Smooth muscle cell (in vitro differentiated cells): Measurements from ENCODE around the gene WWOX. TPM values are rescaled to one million over a fixed set of nuclear protein-coding genes. Genes with fewer than 3 reads are reported as not detected.

Experiments used
- DNase-seq: peaks from one replicate; lab custom pipeline; 2025; ENCODE audit not compliant: unreplicated experiment; lab: John Stamatoyannopoulos, UW
- H2AFZ ChIP-seq: fragments of 200-600 bp; sonication (generic); 2 replicates; pipeline ENCODE4 v1.6.0; 2016; ENCODE audit warnings: antibody characterized with exemption, low read depth, mild to moderate bottlenecking
- H3F3A ChIP-seq: fragments of 200-600 bp; sonication (generic); 2 replicates; pipeline ENCODE4 v1.6.0; 2017; ENCODE audit warnings: antibody characterized with exemption, low read depth
- H3K27ac ChIP-seq: fragments of 200-600 bp; sonication (generic); 2 replicates; pipeline ENCODE4 v1.5.1; 2016; ENCODE audit warnings: low read depth, mild to moderate bottlenecking
- H3K27me3 ChIP-seq: fragments of 200-600 bp; sonication (generic); 2 replicates; pipeline ENCODE4 v1.6.1; 2016; ENCODE audit warnings: low read depth, mild to moderate bottlenecking
- H3K36me3 ChIP-seq: fragments of 200-600 bp; sonication (generic); 2 replicates; pipeline ENCODE4 v1.5.1; 2016; ENCODE audit warnings: low read depth
- H3K4me1 ChIP-seq: fragments of 200-600 bp; sonication (generic); 2 replicates; pipeline ENCODE4 v1.5.1; 2016; ENCODE audit warnings: low read depth
- H3K4me2 ChIP-seq: fragments of 200-600 bp; sonication (generic); 2 replicates; pipeline ENCODE4 v1.6.0; 2016; ENCODE audit warnings: mild to moderate bottlenecking
- H3K4me3 ChIP-seq: fragments of 200-600 bp; sonication (generic); 2 replicates; pipeline ENCODE4 v1.5.1; 2016; ENCODE audit warnings: mild to moderate bottlenecking
- H3K79me2 ChIP-seq: fragments of 200-600 bp; sonication (generic); 2 replicates; pipeline ENCODE4 v1.6.0; 2016; ENCODE audit warnings: low read depth, mild to moderate bottlenecking
- H3K9ac ChIP-seq: fragments of 200-600 bp; sonication (generic); 2 replicates; pipeline ENCODE4 v1.6.0; 2016; ENCODE audit warnings: low read depth
- H3K9me3 ChIP-seq: fragments of 200-600 bp; sonication (generic); replicated peaks from 2 replicates; pipeline ENCODE4 v1.5.1; 2016; ENCODE audit warnings: low read depth
- H4K20me1 ChIP-seq: fragments of 200-600 bp; sonication (generic); 2 replicates; pipeline ENCODE4 v1.6.0; 2016; ENCODE audit warnings: low read depth
- CTCF ChIP-seq: fragments of 200-600 bp; sonication (generic); IDR thresholded peaks from 2 replicates; pipeline ENCODE4 v1.5.1; 2017; ENCODE audit warnings: borderline replicate concordance, mild to moderate bottlenecking, antibody characterized with exemption; ENCODE audit not compliant: insufficient read depth, poor library complexity, severe bottlenecking
- WGBS: methylation state at CpG from one replicate; pipeline ENCODE4 v1.1.7; 2016; ENCODE audit warnings: low lambda C conversion rate; 5-methylcytosine and 5-hydroxymethylcytosine counted together
- polyA plus RNA-seq: library from polyadenylated mRNA; unstranded; fragments of >200 nt; fragmentation: Nextera tagmentation; extraction: Ambion mirVana; gene quantifications from 2 replicates; pipeline ENCODE4 v1.2.1, GENCODE V29; 2016
- total RNA-seq: library from RNA; depleted of rRNA; stranded (reverse); fragments of >200 nt; gene quantifications from 2 replicates; pipeline ENCODE4 v1.2.3, GENCODE V29; 2014

Gene WWOX
- total and polyA plus RNA-seq, 2 experiments from 2014 or later: 7.5 to 14.0 TPM

- H3K9ac ChIP-seq: no peak overlapping the region
- no peak for TF ChIP-seq CTCF
- H3K79me2 ChIP-seq: no peaks in the 10 kb centered on the region
- no peak overlapping the region for H3K27ac ChIP-seq
- no peaks in the 10 kb centered on the region for H3K4me1 ChIP-seq
- DNase-seq: no peak
- no peaks in the 10 kb centered on the region for H3K27me3 ChIP-seq
- H4K20me1 ChIP-seq: no peaks in the 10 kb centered on the region
- H3K4me2 ChIP-seq: no peak overlapping the region
- no peaks in the 10 kb centered on the region for H3K9me3 ChIP-seq
- no peaks in the 10 kb centered on the region for H3K36me3 ChIP-seq
- 86% methylated on average over 10 of the region's 10 CpGs for WGBS
- no peak overlapping the region for H2AFZ ChIP-seq
- H3K4me3 ChIP-seq: no peak overlapping the region
- H3F3A ChIP-seq: no peaks in the 10 kb centered on the region
Observed at GRCh38 chr16:79079656-79080420, 980.4 kb downstream of the WWOX start.

- Histone ChIP-seq H4K20me1 (no peaks in the 10 kb centered on the region), H3F3A (no peaks in the 10 kb centered on the region), H3K4me1 (no peaks in the 10 kb centered on the region), H3K79me2 (no peaks in the 10 kb centered on the region), H2AFZ (no peak overlapping the region), H3K9me3 (no peaks in the 10 kb centered on the region), H3K9ac (no peak overlapping the region), H3K4me2 (no peak overlapping the region), H3K4me3 (no peak overlapping the region), H3K36me3 (no peaks in the 10 kb centered on the region), H3K27me3 (no peaks in the 10 kb centered on the region), H3K27ac (no peak overlapping the region)
- 96% methylated on average over 12 of the region's 12 CpGs for WGBS
- no peak for TF ChIP-seq CTCF
- no peak for DNase-seq
Observed at GRCh38 chr16:79081297-79082066, 982.0 kb downstream of the WWOX start.

GRCh38 chr16:79082970-79083369 lies 983.5 kb downstream of the WWOX start:
- DNase-seq: no peak
- Histone ChIP-seq H3K79me2 (no peaks in the 10 kb centered on the region), H3K27me3 (no peaks in the 10 kb centered on the region), H3K36me3 (no peaks in the 10 kb centered on the region), H3K9me3 (no peaks in the 10 kb centered on the region), H3K4me1 (no peaks in the 10 kb centered on the region), H3K27ac (no peak overlapping the region), H2AFZ (no peak overlapping the region), H3F3A (no peaks in the 10 kb centered on the region), H3K4me3 (no peak overlapping the region), H3K4me2 (no peak overlapping the region), H3K9ac (no peak overlapping the region), H4K20me1 (no peaks in the 10 kb centered on the region)
- 94% methylated on average over 3 of the region's 3 CpGs for WGBS
- TF ChIP-seq CTCF: no peak
